NCI-H1930 (cell line): ENCODE measurements around the gene HTR1B.
A peak's percentile ranks its signal among the peaks of the same experiment; 100 is the strongest.

Experiments used
- DNase-seq, 2 experiments: peaks; one replicate each; lab custom pipeline; 2025; lab: John Stamatoyannopoulos, UW

HTR1B gene, protein sequence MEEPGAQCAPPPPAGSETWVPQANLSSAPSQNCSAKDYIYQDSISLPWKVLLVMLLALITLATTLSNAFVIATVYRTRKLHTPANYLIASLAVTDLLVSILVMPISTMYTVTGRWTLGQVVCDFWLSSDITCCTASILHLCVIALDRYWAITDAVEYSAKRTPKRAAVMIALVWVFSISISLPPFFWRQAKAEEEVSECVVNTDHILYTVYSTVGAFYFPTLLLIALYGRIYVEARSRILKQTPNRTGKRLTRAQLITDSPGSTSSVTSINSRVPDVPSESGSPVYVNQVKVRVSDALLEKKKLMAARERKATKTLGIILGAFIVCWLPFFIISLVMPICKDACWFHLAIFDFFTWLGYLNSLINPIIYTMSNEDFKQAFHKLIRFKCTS

GRCh38 chr6:77463308-77463860, at the start of gene HTR1B:
HTR1B (minus strand) TSS chr6:77463491; CDS start chr6:77463403, 88 bp downstream.
- DNase-seq: no peak

DNA sequence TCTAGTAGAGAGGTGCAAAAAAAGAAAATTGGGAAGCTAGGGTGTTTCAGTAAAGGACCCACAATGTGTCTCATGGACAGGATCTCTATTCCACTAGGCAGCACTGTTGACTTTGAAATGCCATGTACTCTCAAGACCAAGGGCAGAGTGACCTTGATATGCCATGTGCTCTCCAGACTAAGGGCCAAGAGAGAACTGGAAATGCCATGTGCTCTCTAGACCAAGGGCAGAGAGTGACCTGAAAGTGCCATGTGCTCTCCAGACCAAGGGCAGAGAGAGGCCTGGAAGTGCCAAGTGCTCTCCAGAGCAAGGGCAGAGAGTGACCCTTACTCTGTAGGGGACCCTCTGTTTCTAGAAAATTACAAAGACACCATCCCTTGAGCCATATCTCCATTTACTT, 49.3 kb upstream of the HTR1B start:
- DNase-seq: no peak

- DNase-seq: no peak
Observed at GRCh38 chr6:77511860-77512259, 48.6 kb upstream of the HTR1B start.

GRCh38 chr6:77502981-77503380, 39.7 kb upstream of the HTR1B start:
- DNase-seq: no peak

- DNase-seq: no peak
Observed at GRCh38 chr6:77492530-77492929, 29.2 kb upstream of the HTR1B start.

DNA sequence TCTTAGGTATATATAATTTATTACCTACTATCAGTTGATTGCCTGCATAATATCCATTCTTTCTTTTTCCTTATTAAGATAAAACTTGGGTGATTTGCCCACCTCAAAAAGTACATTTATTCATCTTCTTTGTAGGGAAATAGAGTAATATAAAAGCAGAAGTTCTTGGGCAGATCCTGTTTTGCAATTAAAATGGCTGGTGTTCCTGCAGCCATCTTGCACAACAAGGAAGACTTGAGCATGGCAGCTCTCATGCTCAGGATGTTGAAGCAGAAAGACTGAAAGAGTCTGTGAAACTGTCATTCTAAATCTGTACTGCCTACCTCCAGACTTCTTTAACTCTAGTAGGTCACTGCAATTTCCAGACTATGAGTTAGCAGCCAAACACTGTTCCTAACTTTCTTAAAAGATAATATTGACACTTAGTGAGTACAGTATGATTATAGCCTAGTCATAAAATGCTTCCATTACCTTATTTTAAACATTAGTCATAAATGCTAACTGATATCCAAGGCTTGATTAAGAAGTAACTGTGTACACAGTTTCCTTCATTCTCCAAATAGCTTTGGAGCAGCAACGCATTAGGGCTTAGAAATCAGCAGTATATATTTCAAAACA, 24.6 kb upstream of the HTR1B start:
- DNase-seq: no peak

- DNase-seq: no peak
Observed at GRCh38 chr6:77482981-77483380, 19.7 kb upstream of the HTR1B start.

- DNase-seq: no peak
Observed at GRCh38 chr6:77474973-77475372, 11.7 kb upstream of the HTR1B start.

- no peak for DNase-seq
Observed at GRCh38 chr6:77474286-77474956, 11.1 kb upstream of the HTR1B start.

- DNase-seq: no peak
Observed at GRCh38 chr6:77470983-77471382, 7.7 kb upstream of the HTR1B start.

- DNase-seq: no peak
Observed at GRCh38 chr6:77468939-77469338, 5.6 kb upstream of the HTR1B start.

DNA sequence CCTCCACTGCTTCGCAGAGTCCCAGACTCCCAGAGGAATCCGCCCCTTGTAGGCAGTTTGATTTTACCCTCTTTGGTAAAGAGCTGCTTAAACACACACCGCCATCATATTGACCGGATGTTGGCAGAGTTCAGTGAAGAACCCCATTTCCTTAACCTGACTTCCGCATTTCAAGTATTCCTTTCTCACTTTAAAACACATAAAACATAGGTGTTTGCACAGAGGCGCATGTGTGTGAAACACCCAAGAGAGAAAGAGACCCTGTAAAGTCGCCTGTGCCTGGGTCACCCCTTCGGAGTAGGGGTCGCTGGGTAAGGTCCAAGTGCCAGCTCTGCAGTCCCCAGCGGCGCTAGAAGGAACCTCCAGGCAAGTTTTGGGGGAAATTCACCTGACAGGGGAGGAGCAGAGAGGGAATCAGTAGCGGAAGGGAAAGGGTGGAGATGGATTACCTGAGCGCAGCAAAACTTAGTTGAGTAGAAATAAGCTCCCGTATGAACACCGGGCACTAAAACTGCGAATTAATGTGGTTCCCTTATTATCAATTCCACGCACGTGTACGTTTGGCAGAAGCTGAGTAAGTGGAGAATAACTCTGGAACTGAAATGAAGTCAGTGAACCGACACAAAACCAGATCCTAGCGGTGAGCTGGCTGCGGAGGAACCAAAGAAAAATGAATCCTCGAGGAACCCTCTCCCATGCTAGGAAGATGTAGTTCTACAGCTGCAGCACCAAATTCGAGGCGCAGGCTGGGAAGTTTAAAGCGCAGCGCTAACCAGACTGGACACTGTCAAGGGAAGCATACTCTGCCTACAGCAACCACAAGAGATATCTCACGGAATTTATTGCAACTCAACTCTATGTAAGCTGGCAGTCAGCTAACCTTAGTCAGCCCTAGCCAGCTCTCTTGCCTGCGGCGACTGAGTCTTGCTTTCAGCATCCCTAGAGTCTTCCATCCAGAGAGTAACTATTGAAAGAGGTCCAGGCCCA, 3.5 kb upstream of the HTR1B start:
- no peak for DNase-seq

GRCh38 chr6:77466055-77466450, 2.8 kb upstream of the HTR1B start:
- DNase-seq: no peak

DNA sequence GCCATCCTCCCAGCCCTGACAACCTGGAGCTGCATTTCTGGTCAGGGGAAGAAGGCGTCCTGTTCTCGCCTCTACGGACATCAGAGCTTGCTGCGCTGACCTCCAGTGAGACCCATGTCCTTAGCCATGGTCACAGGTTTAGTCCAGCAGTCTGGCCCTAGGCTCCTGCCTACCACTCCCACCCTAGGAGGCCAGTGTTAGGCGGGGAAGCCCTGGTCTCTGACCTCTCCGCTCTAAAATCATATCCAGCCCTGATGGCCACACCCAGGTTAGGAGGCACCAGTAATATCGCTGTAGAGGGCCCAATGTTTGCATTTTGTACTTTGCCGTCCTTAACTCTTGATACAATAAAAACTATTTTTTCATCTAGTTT, 1.2 kb upstream of the HTR1B start:
- no peak for DNase-seq

DNA sequence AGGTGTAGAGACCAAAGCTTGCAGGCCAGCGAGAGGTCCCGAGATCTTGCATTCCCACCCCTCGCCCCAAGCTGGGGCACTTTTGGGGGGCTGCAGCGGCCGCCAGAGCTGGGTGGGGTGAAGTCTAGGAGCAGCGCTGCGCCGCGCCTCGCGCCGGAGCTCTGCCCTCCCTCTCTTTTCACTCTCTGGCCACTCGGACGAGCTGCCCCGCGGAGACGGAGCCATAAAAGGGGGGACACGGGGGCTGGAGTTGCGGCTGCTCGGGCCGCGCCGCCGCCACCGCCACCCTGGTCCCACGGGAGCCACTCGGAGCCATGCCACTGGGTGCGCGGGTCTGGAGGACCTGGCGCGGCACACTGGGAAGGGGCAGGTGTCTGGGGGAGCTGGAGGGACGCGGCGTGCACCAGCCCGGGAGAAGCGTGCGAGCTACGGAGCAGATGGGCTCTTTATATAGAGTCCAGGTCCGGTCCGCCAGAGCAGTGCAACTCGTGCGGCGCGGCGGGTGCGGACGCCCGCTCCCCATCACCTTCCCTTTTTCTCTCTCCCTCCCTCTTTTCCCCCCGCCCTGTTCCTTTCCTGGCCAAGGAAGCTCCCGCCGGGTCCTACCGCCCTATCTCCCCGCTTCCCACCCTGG, 687 bp upstream of the HTR1B start:
- no peak for DNase-seq

GRCh38 chr6:77462359-77463307, 658 bp downstream of the HTR1B start:
- DNase-seq: peak in 1 of 2 experiments; percentile 23

GRCh38 chr6:77461796-77462195, 1.5 kb downstream of the HTR1B start:
- no peak for DNase-seq

- no peak for DNase-seq
Observed at GRCh38 chr6:77458421-77458820, 4.9 kb downstream of the HTR1B start.

DNA sequence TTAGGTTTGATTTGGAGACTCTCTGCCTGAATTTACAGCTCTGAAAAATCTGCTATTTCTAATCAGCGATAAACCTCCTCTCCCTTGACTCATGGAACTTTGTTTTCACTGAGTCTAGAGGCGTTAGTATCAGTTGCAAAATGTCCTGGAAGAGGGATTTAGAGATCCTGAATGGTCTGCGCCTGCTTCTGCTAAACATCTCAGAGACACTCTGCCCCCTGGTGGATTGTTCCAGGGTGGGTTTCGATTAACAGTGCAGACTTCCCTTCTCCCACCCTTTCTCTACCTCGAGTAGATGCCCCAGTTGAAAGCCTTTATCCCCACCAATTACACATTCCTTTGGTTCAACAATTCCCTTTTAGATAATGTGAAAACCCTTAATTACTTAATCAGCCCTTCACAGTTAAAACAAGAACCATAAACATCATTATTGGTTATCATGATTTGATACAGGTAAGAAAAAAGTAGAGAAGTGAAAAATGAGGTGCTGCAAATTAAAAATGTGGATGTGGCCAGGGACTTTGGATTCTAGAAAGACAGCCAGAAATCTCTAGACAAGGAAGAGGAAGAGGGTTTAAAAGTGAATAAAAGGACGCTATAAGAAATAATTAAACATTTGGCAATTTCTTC, 5.5 kb downstream of the HTR1B start:
- peak; percentile 24 to 41 for DNase-seq
